Activated CD4-positive, alpha-beta T cell treated with anti-CD3 and anti-CD28 coated beads, Interleukin-2, Interleukin-6, amounts not matched to agents 100 ng/mL and 50 ng/mL, durations not matched to agents 16 hours and 8 hours (primary cell): Measurements from ENCODE around the gene TCOF1.

Source experiments
- DNase-seq: peaks from one replicate; pipeline ENCODE4 v3.0.0-alpha.2; 2020

The TCOF1 gene

GRCh38 chr5:150326707-150327106 lies 30.8 kb upstream of the TCOF1 start:
- no peak for DNase-seq

DNA sequence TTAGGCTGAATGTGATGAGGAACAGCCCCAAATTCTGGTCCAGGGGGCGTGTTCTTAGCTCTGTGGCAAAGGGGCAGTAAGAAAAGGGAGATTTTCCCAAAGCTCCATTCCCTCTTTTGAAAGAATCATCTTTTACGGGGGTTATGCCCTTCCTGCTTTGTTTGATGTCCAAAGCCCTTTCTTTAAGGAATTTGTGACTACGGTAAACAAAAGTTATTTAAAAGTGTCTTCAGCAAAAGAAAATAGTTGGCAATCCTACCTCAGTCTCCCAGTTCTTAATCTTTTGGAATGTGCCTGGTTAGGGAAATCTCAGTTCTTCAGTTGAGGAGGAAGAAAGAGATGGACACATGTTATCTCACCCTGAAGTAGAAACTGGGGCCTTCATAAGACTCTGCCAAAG lies 30.4 kb upstream of the TCOF1 start:
- DNase-seq, result no peak

- no peak for DNase-seq
These were observed 29.0 kb upstream of the TCOF1 start for GRCh38 chr5:150328515-150328914.

DNA sequence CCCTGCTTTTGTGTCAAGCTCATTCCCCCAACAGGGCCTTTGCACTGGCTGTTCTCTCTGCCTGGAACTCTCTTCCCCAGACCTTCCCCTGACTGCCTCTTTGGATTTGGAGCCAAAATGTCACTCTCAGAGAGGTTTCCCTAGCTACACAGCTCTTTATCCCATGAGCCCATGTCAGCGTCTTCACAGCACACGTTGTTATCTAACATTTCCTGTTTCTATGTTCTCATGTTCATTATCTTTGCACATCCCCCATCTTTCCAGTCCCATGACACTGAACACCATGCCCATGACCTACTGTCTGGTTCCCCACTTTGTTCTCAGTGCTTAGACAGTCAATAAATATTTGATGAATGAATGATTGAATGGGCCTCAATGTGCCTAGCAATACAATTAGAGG lies 28.5 kb upstream of the TCOF1 start:
- no peak for DNase-seq

DNA sequence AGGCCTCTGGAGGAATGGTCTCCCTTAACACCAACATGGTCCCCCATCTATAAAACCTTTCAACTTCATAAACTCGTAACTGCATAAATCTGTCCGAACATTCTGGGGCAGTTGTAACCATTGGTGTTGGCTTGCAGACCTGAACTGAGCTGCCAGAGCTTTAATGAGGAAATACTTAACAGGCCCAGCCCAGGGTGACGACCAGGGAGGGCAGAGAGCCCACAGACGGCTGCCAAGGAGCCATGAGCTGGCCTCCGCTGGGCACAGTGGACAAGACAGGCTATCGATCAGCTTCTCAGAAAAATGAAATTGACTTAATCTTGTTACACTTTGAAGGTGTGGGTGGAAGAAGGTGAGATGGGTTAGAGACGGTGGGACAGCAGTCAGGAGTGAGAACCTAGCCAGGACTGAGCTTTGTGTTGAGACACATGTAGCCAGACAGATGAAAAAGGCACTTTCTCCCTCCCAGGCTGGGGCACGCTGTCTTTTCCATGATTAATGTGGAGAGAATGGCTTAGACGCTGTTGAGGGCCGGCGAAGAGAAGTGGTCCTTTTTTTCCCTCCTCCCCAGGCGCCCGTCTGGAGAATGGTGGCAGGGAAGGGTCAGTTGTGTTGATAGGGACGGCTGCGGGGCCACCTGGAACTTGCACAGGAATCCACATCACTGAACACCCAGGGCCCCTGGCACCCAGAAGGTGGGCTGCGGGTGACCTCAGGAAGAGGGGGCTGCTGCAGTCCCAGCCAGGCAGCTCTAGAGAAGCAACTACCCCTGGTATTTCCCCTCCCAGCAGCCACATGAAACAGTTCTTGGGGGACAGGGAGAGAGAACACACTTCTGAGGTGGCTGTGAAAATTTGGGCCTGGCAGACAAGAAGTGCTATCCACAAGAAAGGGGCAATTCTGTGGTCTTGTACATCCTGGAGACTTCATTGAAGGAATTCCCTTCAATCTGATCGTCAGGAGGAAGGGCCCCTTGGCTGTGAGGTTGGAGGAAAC lies 27.3 kb upstream of the TCOF1 start:
- DNase-seq, result no peak

GRCh38 chr5:150333400-150333799 lies 24.1 kb upstream of the TCOF1 start:
- DNase-seq, result no peak

GRCh38 chr5:150335778-150336177 lies 21.7 kb upstream of the TCOF1 start:
- DNase-seq, result no peak

- DNase-seq, result no peak
These were observed 19.0 kb upstream of the TCOF1 start for GRCh38 chr5:150338546-150338945.

DNA sequence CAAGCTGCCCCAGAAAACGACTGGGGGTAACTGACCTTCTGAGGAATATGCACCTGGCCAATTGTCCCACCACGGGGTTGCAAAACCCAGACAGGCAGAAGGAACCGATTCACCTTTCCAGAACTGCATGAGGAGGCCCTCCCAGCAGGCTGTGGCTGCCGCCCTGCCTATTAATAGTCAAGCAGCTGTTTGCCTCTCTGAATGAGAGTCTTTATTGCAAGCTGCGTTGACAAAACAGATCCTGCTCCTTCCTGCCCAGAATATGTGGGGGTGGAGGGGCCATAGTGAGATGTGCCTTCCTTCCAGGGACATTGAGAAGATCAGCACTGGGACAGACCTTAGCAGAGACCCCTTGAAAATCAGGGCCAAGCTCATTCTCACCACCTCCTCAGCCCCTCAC lies 18.3 kb upstream of the TCOF1 start:
- DNase-seq, result no peak

DNA sequence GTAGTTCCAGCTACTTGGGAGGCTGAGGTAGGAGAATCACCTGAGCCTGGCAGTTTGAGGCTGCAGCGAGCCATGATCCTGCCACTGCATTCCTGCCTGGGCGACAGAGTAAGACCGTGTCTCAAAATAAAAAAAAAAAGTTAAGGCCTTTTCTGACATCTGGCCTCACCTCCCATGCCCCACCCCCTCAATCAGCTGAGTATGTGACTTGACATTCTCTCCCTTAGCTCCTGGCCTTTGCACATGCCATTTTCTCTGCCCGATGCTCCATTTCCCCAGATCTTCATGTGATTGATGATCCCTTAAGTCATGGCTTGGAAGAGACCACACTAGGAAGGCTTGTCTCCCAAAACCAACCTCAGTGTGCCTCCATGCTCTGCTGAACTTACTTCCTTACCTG lies 17.7 kb upstream of the TCOF1 start:
- no peak for DNase-seq

DNA sequence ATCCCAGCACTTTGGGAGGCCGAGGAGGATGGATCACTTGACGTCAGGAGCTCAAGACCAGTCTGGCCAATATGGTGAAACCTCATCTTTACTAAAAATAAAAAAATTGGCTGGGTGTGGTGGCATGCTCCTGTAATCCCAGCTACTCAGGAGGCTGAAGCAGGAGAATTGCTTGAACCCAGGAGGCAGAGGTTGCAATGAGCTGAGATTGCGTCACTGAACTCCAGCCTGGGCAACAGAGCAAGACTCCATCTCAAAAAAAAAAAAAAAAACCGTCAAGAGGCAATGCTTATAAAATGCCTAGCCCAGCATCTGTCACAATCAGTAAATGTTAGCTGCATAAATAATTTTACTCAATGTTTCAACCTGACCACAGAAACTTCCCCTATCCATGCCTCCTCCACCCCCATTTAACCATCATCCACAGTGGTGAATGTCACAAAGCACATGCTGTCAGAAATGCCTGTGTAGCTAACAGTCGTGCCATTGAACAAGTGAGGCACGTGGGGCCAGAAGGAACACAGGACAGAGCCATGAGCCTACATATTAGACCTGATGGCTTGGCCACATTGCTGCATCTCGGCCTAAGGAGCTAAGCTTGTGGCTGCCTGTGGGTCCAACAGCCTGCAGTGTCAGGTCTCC lies 16.8 kb upstream of the TCOF1 start:
- no peak for DNase-seq

DNA sequence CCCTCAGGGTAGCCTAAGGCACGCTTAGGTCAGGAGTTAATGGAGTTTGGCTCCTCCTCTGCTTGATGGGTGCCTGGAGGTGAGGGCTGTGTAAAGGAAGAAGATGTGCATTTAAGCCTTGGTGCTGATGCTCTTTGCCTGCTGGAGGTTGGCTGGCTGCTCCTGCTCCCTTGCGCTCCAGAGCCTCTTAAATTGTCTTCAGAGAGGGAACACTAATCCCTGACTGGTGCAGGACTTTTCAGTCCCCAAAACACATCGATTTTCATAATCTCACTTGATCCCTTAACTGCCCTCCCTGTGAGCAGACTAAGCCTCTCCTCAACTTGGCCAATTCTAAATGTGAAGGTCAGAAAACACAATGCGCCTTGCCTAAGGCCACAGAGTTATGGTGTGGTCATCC lies 16.2 kb upstream of the TCOF1 start:
- no peak for DNase-seq

- no peak for DNase-seq
These were observed 15.5 kb upstream of the TCOF1 start for GRCh38 chr5:150341989-150342388.

DNA sequence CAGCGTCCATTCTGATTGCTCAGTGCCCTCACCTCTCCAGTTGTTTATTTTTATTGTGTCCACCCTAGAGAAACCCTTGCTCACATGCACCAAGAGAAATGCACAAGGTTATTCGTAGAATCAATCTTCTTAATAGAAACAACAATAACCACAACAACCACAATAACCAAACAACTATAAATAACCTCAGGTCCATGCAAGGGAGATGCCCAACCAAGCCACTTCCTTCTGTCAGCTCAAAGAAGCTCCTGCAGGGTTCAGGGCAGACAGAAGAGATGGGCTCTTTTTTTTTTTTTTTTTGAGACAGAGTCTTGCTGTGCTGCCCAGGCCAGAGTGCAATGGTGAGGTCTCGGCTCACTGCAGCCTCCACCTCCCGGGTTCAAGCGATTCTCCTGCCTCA lies 14.9 kb upstream of the TCOF1 start:
- DNase-seq, result no peak

DNA sequence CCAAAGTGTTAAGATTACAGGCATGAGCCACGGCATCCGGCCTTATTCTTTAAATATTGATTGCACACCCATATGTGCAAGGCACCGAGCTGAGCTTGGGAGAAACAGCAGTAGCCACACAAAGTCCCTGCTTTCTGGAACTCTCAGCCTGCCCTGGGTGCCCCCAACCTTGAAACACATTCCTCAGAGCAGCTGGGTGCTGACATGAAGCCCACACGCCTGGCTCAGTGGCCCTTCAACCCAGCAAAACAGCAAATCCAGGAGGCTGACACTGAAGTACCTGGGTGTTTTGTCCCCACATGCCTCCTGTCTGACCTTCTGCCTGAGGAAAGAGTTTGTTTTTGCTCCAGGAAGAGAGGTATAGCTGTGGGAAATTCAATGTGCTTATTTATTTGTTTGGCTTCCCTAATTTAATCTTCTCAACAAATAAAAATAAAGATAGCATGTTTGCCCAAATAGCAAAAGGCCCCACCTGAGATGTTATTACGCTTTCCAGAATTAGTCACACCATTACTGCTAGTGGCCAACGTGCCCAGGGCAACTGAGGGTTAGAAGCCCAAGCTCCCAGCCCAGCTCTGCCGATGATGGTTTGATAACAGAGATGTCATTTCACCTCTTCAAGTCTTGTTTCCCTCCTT lies 13.4 kb upstream of the TCOF1 start:
- DNase-seq, result no peak

DNA sequence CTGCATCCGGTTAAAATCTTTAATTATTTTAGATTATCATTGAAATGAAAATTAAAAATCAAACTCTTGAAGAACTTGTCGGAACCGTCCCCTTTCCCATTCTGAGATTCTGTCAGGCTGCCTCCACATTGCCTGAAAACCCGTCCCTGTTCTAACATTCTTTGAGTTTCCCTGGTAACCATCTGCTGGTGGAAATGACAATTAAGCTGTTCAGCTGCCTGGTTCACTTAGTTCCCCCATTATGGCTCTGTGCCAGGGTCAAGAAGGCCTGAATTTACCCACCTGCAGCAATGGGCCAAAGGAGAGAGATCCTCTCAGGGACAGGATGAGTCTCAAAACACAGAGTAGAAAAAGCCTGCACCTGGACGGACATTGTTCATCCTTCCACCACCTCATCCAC lies 11.8 kb upstream of the TCOF1 start:
- DNase-seq, result no peak

DNA sequence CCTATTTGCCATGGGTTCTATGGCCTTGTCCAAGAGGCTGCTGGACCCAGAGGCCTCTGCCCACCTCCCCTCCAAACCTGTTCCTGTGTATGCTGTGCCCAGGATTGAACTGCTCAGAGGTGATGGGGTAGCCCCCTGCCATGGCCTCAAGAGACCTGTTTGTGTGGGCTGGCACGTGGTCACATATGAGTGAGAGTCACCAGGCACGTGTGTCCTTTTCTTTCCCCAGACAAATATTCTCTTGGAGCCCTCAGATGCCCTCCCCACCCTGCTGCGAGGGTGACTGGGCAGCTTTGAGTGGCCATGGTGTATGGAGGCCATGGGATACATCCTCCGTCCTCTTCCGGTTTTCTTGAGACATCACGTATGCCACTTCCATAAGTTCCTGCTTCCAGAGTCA lies 10.9 kb upstream of the TCOF1 start:
- no peak for DNase-seq

DNA sequence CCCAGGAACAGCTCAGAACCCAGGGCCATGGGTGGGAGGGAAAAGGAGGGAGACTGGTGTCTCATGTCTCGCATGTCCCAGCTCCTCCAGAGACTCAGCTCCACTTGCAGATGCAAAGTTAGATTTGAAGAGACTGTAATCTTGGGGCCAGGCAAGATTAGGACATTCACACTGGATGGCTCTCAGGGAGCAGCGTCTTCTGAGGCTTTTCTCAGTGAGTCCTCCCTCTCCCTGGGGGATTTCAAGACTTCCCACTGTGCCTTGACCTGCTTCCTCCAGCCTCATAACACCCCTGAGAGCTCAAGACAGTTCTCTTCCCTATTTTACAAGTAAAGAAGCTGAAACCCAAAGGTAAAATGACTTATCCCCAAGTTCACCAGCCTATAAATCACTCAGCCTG lies 10.5 kb upstream of the TCOF1 start:
- DNase-seq, result no peak

- no peak for DNase-seq
These were observed 10.0 kb upstream of the TCOF1 start for GRCh38 chr5:150347451-150347850.

- DNase-seq, result no peak
These were observed 7.7 kb upstream of the TCOF1 start for GRCh38 chr5:150349681-150350275.

DNA sequence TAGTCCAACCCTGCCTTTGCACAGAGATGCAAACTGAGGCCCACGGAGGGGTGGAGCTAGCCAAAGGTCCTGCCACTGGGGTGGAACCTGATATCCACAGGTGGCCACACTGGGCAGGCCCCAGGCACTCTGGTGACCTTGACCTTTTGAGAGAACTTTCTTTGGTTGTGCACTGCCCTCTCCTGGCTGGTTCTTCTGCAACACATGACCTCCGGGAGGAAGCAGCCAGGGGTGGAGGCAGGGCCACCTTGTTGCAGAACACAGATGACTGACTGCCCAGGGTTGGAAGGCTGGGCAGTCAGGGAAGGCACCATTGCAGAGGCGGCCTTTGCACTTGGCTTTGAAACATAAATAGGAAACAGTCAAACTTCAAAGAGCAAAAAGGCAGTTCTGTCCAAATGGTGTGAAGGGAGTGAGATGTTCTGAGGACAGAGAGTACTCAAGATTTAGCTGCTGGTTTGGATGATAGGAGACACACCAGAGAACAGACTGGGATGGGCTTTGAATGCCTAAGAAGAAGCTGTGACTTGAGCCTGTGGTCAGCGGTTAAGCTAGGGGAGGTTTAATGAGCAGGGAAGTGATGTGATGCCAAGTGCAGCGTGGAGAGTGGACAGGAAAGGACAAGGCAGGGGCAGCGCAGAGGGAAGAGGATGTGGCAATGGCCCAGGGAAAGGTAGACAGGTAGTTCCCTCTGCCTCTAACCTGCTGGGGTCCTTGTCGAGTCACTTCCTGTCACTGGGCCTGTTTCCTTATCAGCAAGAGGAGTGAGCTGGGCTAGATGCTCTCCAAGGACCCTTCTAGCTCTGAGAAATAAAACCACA lies 6.8 kb upstream of the TCOF1 start:
- peak; percentile 66 for DNase-seq

GRCh38 chr5:150352244-150353031 lies 5.1 kb upstream of the TCOF1 start:
- DNase-seq, result no peak
